HG03571 (cell line): ENCODE measurements around the gene RPL22.

Experiments used
- ATAC-seq: cut with Tn5 transposase; IDR thresholded peaks from one replicate; pipeline ENCODE4 v1.9.1; 2021; ENCODE audit not compliant: unreplicated experiment

RPL22 gene

DNA sequence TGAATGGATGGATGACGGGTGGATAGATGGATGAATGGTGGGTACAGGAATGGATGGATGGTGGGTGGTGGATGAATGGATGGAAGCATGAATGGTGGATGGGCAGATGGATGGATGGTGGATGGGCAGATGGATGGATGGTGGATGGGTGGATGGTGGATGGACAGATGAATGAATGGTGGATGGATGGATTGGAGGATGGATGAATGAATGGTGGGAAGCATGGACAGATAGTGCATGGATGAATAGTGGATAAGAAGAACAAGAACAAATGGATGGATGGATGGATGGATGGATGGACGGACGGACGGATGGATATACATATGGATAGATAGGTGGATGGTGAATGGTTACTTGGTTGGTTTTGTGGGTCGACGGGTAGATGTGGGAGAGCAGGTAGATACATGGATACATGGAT lies 24.0 kb downstream of the RPL22 start:
- ATAC-seq = no peak

DNA sequence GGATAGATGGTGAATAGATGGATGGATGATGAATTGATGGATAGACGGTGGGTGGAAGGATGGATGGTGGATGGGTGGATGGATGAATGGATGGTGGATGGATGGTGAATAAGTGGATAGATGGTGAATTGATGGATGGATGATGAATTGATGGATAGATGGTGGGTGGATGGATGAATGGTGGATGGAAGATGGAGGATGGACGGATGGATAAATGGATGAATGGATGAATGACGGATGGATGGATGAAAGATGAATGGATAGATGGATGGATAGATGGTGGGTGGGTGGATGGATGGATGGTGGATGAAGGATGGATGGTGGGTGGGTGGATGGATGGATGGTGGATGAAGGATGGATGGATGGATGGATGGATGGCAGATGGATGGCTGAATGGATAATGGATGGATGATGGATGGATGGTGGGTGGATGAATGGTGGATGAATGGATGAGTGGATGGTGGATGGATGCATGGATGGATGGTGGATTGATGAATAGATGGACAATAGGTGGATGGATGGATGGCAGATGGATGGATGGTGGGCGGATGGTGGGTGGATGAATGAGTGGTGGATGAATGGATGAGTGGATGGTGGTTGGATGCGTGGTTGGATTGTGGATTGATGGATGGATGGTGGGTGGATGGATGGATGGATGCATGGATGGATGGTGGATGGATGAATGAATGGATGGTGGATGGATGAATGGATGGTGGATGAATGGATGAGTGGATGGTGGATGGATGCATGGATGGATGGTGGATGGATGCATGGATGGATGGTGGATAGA lies 24.6 kb downstream of the RPL22 start:
- no peak for ATAC-seq

DNA sequence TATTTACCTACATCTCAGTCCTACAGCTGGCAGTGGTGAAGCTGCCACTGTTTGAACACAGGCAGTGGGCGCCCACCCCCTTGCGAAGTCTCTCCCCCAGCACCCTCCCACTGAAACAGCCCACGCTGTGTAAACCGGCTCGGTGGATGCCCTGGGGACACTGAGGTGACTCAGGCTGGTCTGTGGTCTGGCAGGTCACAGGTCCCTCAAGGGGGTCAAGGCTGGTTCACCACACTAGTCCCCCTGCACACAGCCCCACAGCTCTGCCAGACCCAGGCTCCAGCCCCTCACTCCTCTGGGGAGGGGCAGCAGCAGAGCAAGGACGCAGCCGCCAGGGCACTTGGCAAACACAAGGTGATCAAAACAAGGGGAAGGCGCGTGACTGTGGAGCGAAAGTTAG lies 26.8 kb downstream of the RPL22 start:
- ATAC-seq = no peak

DNA sequence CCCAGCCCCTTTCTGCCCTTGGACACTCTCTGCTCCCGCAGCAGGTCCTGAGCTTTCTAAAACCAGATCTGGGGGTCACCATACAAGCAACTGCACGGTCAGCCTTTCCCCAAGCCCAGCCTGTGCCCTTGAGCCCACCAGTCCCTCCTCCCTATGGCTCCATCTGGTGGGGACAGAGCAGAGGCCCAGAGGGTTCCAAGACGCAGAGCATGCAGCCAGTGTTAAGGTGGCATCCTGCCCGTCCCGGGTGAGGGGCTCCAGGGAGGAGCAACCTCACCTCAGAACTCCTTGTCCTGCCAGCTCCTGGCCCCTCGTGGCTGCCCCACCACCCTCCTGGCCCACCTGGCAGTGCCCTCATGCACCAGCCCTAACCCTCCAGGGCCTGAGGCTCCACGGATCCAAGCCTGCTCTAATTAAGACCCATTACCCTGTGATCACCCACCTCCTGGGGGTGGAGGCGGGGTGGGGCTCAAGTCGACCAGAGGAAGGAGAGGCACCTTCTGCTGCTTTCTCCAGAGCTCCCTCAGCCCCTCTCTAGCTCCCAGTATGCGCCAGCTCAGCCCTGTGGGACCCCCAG lies 27.8 kb downstream of the RPL22 start:
- ATAC-seq = no peak

DNA sequence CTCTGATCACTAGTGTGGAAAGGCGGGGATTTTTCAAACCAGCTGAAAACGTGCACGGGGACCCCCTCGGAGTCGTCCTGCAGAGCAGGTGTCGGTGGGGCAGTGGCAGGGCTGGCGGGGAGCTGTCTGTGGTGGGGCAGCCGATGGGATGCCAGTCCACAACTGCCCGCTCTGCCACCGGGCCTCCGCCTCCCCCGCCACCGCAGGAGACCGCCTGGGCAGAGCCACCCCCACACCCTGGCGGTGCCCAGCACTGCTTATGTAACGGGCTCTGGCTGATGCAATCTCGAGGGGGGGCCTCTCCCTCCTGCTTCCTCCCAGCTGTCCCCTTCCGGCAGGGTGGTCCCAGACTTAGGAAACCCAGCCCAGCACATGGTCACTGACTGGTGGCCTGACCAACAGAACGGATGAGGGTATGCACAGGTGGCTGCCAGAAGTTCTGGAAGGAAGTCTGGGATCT lies 28.6 kb downstream of the RPL22 start:
- no peak for ATAC-seq

DNA sequence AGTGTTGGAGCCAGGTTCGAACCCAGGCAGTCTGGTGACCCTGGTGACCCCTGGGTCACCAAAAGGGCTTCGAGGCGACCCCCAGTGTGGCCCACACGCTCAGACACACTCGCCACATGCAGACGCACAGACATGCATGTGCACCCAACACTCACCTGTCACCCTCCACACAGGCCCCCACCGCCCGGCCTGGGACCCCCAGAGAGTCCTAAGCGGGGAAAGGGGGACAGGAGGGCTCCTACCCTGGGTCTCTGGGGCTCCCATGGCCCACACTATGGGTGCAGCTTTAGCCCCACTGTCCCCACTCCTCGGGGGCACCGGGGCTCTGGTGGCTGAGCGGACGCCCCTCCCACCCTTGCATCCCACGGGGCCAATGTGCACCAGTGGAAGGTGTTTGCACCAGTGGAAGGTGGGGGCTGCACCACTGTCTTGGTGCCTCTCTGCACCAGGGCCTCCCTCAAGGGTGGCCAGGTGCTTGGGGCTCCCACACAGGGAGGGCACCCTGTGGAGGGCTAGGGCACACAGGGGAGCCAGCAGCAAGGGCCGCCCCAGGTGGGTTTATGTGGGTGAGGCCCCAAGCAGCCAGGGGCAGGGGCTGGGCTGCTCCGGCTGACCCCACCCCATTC lies 29.2 kb downstream of the RPL22 start:
- ATAC-seq = no peak

DNA sequence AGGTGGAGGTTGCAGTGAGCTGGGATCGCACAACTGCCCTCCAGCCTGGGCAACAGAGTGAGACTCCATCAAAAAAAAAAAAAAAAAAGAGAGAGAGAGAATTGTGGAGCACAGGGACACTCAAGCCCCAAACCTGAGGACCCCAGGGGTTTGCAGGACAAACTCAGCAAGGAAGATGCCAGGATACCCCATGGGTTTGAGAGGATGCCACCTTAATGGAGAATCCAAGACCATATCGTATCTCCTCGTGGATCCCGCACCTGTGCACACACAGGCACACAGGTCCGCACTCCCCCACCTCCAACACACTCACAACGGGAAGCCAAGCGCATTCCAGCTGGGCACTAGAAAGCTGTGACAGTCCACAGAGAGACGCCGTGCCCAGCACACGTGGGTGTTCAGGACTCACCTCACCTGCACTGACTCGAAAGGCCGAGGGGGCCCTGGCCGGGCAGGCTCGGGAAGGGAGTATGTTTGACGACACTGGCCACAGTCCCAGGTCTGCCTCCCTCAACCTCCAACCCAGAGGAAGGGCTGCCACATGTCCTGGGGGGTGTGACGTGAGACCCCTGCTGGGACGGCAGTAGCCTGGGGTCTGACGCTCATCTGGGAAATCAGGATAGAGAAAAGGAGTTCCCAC lies 30.3 kb downstream of the RPL22 start:
- no peak for ATAC-seq

DNA sequence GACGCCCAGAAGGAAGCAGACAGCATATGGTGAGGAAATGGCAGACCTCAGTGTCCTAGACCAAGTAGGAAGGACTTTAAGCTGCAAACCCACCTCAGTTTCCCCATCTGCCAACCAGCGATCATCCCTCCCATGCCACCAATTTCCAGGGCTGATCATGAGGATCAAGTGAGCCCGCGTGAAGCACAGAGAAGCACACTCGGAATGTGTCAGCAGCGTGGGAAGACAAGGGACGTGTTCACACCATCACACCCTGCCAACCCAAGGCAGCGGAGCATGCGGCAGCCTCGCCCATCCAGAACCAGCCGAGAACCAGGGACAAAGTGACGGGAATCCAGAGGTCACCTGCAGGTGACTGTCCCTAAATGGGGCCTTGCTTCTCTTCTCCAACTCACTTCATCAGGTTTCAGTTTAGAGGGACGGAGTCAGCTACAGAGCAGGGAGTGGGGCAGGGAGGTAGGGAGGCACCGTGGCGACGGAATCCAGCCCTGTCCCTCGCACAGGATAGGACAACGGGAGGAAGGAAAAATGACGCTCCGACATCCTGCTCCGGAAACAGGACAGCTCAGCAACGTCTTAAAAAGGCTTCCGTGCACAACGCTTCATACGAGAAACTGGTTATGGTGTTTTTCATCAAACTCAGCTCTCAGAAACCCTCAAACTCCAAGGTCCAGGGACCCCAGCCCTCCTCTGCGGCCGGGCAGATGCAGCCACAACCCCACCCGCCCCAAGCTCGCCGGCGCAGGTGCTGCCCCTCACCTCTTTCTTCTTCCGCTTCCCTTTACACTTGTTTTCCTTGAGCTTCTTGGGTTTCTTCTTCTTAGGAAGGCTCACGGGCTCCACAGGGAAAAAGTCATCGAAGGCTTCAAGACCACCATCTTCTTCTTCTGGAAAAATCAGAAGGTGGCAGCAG lies 31.7 kb downstream of the RPL22 start:
- ATAC-seq = no peak

DNA sequence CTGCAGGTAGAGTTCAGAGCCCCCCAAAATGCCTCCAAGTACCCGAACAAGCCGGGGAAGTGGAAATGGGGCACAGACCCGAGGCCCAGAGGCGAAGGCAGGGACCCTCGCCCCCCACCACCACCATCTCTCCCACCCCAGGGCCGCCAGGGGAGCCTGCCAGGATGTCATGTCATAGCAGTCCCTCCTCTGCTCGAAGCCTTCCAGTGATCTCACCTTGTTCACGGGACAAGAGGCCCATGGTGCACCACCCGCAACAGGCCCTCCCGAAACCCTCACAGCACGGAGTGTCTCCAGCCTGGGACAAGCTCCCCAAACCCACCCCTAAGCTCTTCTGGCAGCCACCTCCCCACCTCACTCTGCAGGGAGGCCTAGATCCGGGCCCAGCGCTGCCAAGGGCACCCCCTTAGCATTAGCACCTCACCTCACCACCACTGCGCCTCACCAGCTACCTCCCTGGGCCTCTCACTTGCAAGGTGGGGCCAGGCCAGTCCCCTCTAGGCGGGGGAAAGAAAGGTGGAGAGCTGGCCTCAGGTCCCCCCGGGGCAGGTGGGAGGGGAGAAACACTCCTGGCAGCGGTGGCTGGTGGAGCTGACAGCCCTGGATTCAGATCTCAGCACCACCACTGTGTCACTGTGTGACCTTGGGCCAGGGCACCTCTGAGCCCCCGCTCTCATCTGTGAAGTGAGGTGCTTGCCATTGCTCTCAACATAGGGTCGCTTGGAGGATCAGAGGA lies 32.6 kb downstream of the RPL22 start:
- ATAC-seq = no peak

DNA sequence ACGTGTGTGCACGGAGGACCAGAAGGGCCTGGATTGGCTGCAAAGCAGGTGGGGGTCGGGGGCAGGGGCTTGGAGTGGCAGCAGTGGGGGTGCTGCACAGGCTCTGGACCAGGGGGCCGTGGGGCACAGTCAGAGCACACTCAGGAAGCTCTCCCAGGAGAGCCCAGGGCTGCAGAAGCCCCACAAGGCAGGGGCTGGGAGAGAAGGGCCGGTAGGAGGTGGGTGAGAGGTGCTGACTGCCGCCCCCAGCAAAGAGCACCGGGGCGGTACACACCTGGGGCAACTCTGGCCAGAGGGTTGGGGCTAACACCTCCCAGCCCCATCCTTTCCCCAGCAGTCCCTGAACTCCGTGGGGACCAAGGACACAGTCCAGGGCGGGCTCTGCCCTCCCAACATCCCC lies 33.2 kb downstream of the RPL22 start:
- ATAC-seq = no peak

DNA sequence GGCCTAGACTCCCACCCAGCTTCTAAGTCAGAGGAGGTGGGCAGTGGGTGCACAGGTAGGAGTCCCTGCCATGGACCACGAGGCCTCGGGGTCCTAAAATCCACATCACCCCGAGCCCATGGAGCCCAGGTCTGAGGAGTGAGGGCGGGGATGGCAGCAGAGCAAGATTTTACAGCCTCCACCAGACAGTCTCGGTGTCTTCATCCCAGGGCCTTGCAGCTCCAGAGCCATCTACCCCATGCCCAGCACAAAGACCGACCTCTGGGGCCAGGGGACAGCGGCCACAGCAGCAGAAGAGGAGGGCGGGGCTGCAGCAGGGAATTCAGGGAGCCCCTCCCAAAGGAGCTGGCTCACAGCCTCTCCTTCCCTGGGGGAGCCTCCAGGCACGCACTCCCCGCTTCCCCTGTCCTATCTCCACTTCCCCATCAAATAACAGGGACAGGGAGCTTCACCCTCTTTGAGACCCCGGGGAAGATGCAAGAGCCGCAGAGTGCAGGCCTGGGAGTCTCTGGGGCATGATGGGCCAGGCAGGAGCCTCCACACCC lies 33.9 kb downstream of the RPL22 start:
- no peak for ATAC-seq

DNA sequence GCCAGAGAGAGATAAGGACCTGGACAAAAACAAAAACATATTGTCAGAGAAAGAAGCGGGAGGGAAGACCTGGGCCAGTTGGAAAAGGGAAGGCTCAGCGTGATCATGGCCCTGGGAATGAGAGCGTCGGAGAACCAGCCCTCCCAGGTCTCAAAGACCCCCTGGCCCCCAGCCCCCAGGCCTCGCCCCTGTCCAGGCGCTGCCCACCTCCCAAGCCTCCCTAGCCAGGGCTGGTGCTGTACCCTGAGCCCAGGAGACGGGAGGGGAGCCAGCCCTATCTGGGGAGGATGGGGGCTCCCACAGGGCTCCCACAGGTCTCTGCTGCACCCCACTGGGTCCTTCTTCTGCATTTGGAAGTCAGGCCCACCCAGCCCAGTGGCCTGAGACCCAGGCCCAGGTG lies 34.4 kb downstream of the RPL22 start:
- no peak for ATAC-seq

DNA sequence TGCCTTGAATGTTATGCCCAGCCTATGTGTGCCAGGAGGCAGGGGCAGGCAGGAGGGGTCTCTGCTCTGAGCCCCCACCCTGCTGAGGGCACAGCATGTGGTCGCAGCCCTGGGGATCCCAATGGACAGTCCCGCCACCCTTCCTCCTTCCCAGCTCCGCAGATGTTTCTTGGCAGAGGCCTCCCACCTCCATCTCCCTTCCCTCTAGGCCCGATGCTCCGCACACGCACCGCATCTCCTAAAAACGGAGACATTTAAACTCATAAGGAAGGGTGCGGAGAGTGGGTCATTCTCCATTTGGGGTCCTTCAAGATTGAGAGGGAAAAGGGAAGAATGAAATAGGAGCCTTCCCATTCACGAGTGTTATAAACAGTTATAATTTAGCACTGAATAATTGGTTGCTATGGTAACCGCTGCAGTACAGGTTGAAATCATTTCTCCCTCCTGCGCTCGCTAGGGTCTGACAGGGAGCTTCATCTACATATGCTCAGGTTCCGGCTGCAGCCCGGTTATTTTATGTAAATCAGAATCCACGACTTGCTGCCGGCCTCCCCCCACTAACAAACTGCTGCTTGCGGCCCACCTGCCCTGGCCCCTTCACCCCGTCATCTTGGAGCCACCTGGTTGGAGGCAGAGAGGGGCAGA lies 35.3 kb downstream of the RPL22 start:
- no peak for ATAC-seq

DNA sequence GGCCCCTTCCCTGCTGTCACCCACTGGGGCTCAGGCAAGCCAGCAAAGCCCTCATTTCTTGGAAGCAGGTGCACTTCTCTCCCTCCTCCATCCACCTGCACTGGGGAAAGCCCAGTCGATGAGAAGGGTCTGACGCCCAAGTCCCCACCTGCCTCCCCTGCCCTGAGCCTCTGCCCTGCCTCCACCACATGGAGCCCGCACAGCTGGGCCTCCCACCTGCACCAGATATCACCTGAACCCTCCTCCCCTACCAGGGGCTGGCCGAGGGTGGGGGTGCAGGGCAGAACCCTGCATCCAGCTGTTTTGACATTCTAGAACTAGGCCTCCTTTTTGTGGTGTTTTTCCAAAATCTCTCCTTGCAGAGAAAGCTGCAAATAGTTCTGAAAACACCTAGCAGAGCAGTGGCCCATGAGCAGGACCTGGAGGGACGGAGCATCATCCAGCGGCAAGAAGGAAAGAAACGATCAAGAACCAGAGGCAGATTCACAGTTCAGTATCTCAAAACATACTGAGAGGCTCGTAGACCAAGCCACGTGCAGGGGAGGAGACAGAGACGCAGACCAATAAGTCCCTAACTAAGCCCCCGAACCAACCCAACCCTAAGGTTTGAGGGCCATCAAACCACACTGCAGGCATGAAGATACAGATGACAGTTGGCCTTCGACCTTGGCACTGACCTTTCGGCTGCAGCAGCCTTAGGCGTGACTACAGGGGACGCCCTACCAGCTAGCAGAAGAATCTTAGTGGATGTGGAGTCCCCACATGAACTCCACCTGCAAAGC lies 36.0 kb downstream of the RPL22 start:
- no peak for ATAC-seq

DNA sequence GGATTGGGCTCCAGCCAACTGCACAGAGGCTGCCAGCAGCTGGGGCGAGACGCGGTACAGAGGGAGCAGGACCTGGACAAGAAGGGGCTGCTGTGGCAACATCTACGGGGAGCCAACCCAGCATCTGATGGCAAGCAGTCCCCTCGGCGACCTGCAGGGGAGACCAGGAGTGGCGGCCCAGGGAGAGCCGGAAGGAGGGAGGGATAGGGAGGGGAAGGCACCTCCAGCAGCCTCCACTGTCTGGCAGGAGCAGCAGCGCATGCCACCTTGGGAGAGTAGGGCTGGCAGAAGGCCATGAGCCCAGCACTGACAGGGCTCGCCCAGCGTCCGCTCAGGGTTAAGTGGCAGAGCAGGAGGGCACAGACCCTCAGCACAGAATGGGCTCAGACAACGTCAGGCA lies 36.6 kb downstream of the RPL22 start:
- no peak for ATAC-seq

DNA sequence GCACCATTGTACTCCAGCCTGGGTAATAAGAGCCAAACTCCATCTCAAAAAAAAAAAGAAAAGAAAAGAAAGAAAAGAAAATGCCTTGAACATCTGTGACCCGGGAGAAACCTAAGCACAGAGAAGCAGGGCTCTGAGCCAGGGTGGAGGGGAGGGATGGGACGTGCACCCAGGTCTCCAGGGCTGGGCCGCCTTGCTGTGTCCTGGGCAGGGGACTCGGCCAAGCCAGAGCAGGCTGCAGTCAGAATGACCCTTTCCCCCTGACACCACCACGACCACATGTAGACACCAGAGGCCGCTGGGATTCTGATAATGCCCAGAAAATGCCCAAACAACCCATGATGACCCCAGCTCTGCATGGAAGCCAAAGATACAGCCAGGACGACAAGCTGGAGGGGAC lies 37.1 kb downstream of the RPL22 start:
- ATAC-seq = no peak

DNA sequence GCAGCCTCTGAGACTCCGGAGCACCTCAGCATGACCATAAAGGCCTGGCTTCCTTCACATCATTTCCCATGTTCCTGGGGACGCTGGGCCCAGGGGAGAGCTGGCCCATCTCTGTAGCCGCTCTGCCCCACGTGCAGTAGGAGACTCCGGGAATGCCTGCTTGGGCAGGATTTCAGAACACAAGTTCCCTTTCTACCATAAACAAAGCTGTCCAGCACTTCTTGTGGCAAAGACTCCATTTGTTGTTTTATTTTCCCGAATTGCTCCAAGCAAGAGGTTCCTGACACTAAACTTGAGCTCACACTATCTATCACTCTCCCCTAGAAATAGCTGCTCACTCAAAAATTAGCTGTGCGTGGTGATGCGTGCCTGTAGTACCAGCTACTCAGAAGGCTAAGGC lies 41.2 kb downstream of the RPL22 start:
- no peak for ATAC-seq

DNA sequence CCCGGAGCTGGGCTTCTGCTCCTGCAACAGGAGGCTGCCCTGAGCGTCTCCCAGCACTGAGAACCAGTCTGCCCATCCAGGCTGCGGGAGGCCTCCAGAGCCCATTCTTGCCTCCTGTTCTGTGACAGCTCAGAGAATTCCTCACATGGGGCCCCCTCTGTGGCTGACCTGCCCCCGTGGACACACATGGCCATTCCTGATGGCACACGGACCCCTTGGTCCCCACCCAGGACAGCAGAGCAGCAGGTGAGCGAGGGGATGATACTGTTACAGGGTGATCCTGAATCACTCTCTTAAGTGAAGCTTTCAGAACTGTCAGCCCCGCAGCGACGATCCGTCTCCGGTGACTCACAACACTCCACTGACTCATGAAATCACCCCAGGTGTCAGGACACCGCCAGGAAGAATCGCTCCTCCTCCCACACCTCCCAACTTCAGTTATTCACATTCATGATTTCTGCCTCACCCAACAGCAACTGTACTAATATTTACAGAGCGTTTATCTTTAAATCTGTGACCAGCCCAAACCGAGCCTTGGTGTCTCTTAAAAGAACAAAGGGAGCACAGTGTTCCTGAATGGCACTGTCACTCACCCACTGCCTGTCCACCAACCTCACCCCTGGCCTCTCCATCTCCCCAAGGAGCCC lies 41.7 kb downstream of the RPL22 start:
- no peak for ATAC-seq
